ENCODE data around the gene ZMAT1. TPM values are rescaled to one million over a fixed set of nuclear protein-coding genes. Genes with fewer than 3 reads are reported as not detected.

Gene ZMAT1
- total and polyA plus RNA-seq, 2 donors (not counting 3 experiments of a cell fraction or from before 2014, with no cell fraction given), result 2.4 to 4.3 TPM

DNA sequence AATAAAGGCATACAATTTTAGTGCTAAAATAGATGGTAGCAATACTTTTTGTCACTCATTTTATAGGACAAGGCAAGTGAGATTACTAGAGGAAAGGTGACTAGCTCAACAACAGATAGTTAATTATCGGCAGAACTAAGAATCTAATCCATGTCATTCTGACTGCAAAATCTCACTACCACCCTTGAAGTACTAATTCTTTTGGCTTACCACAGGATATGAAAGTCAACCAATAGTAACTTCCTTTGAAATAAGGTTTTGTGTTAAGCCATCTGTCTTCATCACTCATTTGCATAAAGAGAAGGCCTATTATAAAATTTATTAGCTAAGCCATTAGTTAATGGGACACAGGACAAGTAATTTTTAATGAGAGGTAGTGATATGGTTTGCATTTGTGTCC, 25.3 kb upstream of the ZMAT1 start:
- Histone ChIP-seq H3K27ac (ENCODE audit: insufficient read depth, low read depth, low read length) (no peak overlapping the region), H3K9ac (replicated peaks; ENCODE audit: extremely low read depth, insufficient read depth, low read length) (no peak overlapping the region), H3K9me1 (replicated peaks; ENCODE audit: control insufficient read depth, extremely low read depth, insufficient read depth, low read length) (no peaks in the 10 kb centered on the region), H3K27me3 (ENCODE audit: control insufficient read depth in 2 of 2, insufficient read depth in 2 of 2, low read length in 2 of 2) (no peaks in the 10 kb centered on the region), H2AFZ (ENCODE audit: low read depth, low read length) (no peak overlapping the region), H3K4me3 (replicated peaks in 1 of 3; ENCODE audit: insufficient read depth in 1 of 3, low read depth in 1 of 3, low read length in 3 of 3) (no peak overlapping the region), H3K36me3 (ENCODE audit: control insufficient read depth in 2 of 2, extremely low read depth in 1 of 2, insufficient read depth in 2 of 2, low read length in 2 of 2) (no peaks in the 10 kb centered on the region), H3K9me3 (replicated peaks; ENCODE audit: control insufficient read depth, insufficient read depth, low read length) (no peaks in the 10 kb centered on the region), H3K4me2 (ENCODE audit: insufficient read depth, low read length) (no peak overlapping the region), H3K79me2 (ENCODE audit: control insufficient read depth, insufficient read depth, low read length) (no peaks in the 10 kb centered on the region), H3K4me1 (ENCODE audit: control insufficient read depth, extremely low read depth, insufficient read depth, low read length) (no peaks in the 10 kb centered on the region), H4K20me1 (replicated peaks; ENCODE audit: control insufficient read depth, extremely low read depth, insufficient read depth, low read length) (no peaks in the 10 kb centered on the region)
- no TSS peak for BruUV-seq (replicated peaks)
- ChIA-PET CTCF (no interaction called here), POLR2A (no interaction called here)
- FAIRE-seq (no peak), DNase-seq (ENCODE audit: low read depth, low spot score) (no peak)
- intact Hi-C loops (cut with micrococcal nuclease), result no loop called here
- dilution Hi-C loops (cut with MboI; ENCODE audit: extremely low pct_ligation_motif_present, low sequenced_read_pairs), result no loop called here
- TF ChIP-seq POLR2A (IDR thresholded peaks at IDR 0.05; ENCODE audit: low read depth, low read length) (no peak), POLR2AphosphoS5 (IDR thresholded peaks at IDR 0.05; ENCODE audit: insufficient read depth, low read depth, low read length) (no peak), GATA2 (IDR thresholded peaks at IDR 0.05; ENCODE audit: insufficient read depth, insufficient read length, low read depth, low read length) (no peak), MYC (IDR thresholded peaks at IDR 0.05; ENCODE audit: low read depth, low read length) (no peak), EZH2 (IDR thresholded peaks at IDR 0.05; ENCODE audit: borderline replicate concordance, low read depth, low read length, severe bottlenecking) (no peak), FOS (IDR thresholded peaks at IDR 0.05; ENCODE audit: borderline replicate concordance, insufficient read depth, low read length) (no peak), JUN (IDR thresholded peaks at IDR 0.05; ENCODE audit: borderline replicate concordance, insufficient read depth, insufficient read length, low read depth) (no peak)
- TF ChIP-seq, protein P1, sequence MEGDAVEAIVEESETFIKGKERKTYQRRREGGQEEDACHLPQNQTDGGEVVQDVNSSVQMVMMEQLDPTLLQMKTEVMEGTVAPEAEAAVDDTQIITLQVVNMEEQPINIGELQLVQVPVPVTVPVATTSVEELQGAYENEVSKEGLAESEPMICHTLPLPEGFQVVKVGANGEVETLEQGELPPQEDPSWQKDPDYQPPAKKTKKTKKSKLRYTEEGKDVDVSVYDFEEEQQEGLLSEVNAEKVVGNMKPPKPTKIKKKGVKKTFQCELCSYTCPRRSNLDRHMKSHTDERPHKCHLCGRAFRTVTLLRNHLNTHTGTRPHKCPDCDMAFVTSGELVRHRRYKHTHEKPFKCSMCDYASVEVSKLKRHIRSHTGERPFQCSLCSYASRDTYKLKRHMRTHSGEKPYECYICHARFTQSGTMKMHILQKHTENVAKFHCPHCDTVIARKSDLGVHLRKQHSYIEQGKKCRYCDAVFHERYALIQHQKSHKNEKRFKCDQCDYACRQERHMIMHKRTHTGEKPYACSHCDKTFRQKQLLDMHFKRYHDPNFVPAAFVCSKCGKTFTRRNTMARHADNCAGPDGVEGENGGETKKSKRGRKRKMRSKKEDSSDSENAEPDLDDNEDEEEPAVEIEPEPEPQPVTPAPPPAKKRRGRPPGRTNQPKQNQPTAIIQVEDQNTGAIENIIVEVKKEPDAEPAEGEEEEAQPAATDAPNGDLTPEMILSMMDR (IDR thresholded peaks at IDR 0.05; ENCODE audit: extremely low read depth in 1 of 2, insufficient read depth in 1 of 2, low read depth in 1 of 2, low read length in 2 of 2), result no peak
- TF ChIP-seq, protein P2, sequence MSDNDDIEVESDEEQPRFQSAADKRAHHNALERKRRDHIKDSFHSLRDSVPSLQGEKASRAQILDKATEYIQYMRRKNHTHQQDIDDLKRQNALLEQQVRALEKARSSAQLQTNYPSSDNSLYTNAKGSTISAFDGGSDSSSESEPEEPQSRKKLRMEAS (IDR thresholded peaks at IDR 0.05; ENCODE audit: insufficient read depth, insufficient read length), result no peak

All from endothelial cell of umbilical vein (primary cell).